Stimulated activated CD4-positive, alpha-beta T cell treated with anti-CD3 and anti-CD28 coated beads, Interleukin-12 subunit alpha, Interleukin-12 subunit beta, amount 100 ng/mL, for 4 hours (primary cell): ENCODE data around the gene DAB2IP.

Experiments
- DNase-seq: peaks from one replicate; pipeline ENCODE4 v3.0.0-alpha.2; 2020

DAB2IP gene

DNA sequence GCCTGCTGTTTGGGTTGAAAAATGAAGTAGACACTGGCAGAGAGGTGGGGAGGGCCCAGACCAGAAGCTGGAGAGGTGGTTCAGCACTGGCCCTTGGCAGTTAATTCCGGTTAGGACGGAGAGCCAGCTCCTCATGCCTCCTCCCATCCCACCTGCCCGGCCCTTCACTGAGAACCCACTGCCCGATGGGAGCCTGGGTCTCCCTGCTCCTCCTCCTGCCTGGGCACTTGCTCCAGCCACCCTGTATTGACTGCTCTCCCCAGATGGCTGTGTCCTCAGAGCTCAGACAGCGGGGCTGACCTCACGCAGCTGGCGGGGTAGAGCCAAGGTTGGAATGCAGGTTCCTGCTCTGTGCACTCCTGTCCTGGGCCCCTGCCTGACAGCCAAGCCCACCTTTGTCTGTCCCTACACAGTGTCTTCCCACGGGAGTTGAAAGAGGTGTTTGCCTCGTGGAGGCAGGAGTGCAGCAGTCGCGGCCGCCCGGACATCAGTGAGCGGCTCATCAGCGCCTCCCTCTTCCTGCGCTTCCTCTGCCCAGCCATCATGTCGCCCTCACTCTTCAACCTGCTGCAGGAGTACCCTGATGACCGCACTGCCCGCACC lies 114.7 kb downstream of the DAB2IP start:
- no peak for DNase-seq

DNA sequence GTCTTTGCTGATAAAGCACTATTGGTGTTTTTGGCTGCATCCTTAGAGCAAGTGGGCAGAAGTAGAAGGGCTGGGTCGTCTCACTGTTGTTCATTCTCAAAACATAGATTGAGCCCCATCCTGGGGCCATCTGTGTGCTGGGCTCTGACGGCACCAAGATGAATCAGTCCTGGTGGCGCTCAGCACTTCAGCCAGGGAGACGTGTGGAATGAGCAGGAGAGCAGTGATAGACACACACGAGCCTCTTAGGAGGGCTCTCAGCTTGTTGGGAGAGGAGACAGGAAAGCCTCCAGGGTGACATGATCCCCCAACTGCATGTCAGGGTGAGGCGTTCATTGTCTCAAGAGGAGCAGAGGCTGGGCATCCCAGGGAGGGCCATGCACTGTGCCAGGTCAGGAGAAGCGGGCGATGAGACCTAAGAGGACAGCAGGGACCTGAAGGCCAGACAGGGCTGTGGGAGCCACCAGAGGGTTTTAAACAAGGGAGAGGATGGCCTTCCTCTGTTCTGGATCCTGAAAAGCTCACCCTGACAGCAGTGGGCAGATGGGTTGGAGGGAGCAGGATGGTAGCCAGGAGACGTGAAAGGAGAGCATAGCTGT lies 115.8 kb downstream of the DAB2IP start:
- DNase-seq, result no peak

DNA sequence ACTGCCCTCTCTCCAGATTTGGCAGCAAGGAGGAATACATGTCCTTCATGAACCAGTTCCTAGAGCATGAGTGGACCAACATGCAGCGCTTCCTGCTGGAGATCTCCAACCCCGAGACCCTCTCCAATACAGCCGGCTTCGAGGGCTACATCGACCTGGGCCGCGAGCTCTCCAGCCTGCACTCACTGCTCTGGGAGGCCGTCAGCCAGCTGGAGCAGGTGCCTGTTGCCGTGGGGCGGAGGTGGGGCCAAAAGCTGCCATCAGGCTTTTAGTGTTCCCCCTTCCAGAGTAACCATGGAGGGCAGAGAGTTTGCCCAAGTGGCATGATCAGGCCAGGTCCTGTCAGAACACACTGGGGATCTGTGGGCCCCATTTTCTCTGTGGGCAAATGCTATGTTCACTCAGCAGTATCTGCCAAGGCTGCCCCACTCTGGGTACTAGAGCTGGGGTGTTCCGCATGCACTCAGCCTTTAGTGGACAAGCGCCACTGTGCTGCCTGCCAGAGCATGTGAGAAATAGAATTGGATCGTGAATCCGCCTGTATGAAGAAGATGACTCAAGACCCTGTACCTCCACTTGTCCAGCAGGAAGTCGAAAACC lies 117.1 kb downstream of the DAB2IP start:
- no peak for DNase-seq

DNA sequence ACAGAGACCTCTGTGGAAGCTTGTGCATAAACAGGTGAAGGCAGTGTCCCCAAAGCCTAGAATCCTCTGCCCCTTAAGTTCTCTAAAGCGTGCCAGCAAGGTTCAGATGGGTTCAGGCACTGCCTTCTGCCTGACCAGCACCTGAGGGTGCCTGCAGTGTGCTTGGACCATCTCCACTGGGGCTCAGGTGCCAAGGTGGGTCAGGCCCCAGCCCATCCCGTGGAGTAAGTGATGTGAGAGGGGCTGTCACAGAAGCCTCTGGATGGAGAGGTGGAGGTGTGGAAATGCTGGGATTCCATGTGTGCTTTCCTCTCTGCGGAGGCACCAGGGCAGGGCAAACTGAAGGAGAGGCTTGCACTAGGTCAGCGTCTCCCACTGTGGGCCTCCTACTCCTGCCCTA lies 118.5 kb downstream of the DAB2IP start:
- no peak for DNase-seq

DNA sequence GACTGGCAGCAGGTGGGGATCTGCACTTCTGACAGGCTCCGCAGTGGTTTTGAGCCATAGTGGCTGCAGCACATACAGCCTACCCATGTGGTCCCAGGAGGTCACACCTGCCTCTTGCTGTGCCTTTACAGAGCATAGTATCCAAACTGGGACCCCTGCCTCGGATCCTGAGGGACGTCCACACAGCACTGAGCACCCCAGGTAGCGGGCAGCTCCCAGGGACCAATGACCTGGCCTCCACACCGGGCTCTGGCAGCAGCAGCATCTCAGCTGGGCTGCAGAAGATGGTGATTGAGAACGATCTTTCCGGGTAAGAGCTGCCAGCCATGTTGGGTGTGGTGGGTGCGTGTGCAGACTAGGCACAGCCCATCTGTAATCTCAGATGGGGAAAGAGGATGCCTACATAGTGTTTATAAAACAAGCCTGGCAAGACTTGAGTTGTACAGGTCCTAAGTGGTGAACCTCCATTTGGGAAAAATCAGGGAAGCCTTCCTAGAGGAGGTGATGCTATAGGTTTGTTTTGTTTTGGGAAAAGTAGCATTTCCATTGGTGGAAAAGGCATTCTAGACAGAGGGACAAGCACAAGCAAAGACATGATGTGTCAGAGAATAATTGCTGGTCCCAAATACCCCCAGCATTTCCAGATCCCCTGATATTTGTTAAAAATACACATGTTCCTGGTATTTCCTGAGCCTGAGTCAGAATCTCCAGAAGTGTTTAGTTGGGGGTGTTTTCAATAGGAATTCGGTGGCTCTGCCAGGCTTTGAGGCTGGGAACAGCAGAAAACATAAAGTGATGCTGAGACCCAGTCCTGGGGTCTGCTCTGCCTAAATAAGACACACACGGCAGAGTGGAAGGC lies 119.2 kb downstream of the DAB2IP start:
- DNase-seq, result no peak

DNA sequence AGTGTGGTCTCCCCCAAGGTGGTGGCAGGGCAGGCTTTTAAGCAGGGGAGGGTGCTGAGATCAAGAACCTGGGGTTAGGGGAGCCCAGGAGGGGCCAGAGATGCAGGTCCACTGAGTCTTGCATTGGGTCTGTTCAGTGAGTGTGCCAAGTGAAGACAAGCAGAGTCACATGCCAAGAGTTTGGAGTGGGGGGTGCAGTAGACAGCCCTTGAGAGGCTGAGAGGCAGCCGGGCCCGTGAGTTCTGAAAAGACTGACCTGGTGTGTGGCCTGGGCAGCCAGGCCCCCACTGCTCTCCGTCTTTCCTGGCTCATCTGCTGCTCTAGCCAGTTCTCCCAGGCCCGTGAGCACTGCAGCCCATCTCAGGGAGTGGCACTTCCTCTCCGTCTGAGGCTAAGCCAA lies 120.0 kb downstream of the DAB2IP start:
- DNase-seq, result no peak

DNA sequence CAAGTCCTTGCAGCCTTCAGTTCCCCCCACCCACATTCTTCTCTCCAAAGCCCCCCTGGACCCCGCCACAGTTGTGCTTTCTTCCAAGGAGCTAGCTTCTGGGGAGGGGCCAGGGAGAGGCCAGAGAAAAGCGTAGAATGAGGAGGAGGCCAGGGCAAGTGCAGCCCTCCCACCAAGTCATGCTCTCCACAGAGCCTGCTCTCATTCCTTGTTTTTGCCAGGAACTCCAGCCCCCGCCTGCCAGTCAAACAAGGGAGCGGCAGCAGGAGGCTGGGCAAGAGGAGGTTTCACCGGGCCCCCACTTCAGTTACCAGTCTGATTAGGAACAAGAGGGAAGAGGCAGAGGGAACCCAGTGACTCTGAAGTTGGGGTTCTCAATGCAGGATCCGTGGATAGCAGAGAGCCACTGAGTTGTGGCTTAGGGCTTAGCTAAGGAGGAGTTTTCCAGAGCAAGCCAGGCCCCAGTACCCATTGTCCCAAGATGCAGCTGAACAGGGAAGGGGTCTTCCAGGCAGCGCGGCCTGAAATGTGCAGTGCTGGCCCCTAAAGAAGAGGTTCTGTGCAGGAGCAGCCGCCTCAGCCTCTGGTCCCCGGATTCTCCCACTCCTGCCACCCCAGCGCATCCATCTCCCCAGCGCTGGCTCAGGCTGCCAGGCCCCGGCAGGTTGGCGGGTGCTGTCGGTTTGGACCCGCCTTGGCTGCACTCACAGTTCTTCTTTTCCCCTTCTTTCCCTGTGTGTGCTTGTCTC lies 120.6 kb downstream of the DAB2IP start:
- DNase-seq, result no peak

DNA sequence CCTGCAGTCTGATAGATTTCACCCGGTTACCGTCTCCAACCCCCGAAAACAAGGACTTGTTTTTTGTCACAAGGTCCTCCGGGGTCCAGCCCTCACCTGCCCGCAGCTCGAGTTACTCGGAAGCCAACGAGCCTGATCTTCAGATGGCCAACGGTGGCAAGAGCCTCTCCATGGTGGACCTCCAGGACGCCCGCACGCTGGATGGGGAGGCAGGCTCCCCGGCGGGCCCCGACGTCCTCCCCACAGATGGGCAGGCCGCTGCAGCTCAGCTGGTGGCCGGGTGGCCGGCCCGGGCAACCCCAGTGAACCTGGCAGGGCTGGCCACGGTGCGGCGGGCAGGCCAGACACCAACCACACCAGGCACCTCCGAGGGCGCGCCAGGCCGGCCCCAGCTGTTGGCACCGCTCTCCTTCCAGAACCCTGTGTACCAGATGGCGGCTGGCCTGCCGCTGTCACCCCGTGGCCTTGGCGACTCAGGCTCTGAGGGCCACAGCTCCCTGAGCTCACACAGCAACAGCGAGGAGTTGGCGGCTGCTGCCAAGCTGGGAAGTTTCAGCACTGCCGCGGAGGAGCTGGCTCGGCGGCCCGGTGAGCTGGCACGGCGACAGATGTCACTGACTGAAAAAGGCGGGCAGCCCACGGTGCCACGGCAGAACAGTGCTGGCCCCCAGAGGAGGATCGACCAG lies 121.3 kb downstream of the DAB2IP start:
- no peak for DNase-seq

DNA sequence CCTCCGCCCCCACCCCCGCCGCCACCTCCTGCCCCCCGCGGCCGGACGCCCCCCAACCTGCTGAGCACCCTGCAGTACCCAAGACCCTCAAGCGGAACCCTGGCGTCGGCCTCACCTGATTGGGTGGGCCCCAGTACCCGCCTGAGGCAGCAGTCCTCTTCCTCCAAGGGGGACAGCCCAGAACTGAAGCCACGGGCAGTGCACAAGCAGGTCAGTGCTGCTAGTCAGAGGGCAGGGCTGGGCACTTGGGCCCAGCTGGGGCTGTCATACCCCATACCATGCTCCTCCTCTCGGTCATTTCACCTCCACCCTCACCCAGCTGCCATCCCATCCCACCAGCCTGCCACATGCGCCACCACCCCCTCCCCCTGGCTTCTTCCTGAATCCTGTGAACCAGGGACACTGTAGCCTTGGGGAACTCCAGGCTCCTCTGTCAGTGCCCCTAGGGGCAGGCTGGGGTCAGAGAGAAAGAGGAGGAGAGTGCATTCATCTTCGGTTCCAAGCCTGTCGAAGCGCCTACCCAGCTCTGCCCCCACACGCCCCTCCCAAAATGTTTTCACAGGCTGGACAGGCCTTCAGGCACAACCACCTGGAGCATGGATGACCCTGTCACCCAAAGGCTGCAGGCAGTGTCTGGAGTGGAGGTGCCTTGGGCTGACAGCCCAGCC lies 122.0 kb downstream of the DAB2IP start:
- DNase-seq, result no peak

DNA sequence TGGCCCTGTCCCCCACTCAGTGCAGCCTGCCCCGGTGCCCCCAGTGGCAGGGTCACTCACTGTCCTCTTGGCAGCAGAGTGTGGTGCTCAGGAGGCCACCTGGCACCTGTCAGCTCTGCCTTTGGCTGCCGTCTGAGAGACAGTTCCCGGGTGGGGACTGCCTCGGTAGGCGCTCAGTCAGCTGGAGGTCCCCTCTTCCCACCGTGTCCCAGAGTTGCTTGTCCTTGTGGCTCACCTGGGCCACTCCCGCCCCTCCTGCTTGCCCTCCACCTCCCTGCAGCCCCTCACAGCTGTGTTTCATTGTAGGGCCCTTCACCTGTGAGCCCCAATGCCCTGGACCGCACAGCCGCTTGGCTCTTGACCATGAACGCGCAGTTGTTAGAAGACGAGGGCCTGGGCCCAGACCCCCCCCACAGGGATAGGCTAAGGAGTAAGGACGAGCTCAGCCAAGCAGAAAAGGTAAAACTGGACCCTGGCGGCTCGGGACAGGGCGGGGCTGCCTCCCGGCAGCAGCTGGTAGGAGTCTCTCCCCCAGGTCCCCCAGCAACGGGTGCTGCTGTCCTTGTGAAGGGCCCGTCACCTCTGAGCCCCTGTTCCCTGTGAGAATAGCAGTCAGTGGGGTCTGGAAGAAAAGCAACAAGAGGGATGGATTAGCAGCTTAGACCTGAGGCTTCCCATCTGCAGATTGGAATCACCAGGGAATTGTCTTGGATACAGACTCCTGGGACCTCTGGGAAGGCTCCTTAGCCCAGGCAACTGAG lies 122.7 kb downstream of the DAB2IP start:
- DNase-seq, result no peak

DNA sequence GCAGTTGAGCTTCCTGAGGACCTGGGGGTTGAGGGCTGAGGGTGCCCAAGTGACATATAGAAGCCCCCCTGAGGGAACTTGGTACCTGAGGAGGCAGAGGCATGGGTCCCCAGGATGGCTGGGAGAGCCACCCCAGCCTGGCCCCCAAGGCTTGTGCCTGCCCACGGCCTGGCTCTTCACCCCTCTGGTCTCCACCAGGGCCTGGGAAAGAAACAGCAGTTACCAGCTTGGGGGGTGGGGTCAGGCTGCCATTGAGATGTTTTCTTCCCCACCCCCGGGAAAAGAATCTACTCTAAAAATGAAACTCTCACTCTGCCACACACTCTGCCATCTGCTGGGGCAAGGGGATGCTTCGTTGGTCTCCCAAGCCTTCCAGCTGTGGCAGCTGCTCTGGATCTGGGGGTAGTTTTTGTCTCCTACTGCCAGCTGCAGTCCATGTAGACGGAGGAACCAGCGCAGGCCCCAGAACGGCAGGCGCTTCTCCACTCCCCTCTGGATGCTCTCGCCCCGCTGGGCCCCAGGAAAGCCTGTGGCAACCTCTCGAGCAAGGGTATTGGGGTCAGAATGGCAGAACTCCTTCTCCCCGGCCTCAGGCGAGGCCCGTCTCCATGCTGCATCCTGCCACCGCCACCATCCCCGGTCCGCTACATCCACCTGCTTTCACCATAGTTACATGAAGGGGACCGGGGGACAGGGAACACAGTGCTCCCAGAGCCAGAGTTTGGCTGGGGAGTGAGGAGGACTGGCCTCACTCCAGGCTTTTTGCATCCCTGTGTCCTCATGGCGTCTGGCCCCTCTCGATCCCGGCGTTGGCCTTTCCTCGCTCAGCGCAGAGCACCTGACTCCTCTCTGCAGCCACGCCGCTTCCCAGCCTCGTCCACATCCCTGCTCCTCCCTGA lies 123.5 kb downstream of the DAB2IP start:
- DNase-seq, result no peak

DNA sequence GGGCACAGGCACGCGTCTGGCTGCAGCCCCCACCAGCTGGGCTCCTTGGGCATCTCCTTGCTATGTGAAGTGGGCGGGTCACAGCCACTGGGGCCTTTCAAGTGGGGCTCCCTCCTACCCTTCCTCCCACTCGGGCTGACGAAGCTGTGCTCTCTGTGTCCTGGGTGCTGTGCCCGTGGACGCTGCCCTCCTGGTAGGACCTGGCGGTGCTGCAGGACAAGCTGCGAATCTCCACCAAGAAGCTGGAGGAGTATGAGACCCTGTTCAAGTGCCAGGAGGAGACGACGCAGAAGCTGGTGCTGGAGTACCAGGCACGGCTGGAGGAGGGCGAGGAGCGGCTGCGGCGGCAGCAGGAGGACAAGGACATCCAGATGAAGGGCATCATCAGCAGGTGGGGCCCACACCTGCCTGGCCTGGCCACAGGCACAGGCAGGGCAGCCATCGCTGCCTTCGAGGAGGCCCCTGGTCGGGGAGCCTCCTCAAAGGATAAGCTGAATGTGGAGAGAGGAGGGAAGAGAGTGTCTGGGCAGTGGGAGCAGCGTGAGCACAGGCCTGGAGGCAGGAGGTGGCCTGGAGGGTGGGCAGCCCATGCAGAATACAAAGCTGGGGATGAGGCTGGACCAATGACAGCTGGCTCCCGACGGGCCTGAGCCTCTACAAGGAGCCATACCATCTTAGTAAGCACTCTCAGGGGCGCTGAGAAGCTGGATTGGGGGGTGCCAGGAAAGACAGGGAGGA lies 124.7 kb downstream of the DAB2IP start:
- DNase-seq, result no peak

DNA sequence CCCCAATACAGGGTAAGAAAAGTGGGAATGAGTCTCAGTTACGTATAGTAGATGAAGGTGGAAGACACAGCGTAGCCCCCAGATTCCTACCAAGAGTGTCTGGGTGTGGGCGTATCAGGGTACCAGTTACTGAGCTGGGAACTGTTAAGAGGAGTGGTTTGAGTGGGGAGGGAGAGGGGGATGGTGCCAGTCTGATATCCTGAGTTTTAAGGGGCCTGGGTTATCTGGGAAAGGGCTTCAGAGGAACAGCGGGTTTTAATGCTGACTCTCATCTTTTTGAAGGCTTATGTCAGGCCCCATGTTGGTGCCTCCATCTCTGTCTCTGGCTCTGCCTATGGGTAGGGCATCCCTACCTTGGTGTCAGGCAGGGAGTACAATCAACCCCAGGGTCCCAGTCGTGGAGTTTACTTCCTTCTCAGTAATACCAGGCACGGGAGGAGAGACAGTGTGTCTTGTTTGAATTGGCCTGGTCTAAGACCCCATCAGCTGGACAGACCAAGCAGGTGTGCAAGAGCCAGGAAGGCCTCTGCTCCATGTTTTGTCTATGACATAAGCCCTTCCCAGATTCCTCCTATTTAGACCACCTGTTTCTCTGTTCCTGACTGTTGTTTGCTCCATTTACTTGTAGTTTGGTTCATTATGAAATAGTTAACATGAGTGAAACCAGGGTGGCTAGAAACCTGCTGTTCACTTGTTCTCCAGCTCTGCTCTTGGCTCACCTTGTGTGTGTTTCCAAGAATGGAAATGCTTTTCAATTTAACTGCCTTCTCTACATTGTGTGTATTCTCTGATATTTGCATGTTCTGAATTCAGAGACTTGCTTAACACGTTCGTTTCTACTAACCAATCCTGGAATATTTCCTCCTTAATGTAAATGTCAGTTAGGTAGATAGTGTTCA lies 125.6 kb downstream of the DAB2IP start:
- DNase-seq, result no peak

DNA sequence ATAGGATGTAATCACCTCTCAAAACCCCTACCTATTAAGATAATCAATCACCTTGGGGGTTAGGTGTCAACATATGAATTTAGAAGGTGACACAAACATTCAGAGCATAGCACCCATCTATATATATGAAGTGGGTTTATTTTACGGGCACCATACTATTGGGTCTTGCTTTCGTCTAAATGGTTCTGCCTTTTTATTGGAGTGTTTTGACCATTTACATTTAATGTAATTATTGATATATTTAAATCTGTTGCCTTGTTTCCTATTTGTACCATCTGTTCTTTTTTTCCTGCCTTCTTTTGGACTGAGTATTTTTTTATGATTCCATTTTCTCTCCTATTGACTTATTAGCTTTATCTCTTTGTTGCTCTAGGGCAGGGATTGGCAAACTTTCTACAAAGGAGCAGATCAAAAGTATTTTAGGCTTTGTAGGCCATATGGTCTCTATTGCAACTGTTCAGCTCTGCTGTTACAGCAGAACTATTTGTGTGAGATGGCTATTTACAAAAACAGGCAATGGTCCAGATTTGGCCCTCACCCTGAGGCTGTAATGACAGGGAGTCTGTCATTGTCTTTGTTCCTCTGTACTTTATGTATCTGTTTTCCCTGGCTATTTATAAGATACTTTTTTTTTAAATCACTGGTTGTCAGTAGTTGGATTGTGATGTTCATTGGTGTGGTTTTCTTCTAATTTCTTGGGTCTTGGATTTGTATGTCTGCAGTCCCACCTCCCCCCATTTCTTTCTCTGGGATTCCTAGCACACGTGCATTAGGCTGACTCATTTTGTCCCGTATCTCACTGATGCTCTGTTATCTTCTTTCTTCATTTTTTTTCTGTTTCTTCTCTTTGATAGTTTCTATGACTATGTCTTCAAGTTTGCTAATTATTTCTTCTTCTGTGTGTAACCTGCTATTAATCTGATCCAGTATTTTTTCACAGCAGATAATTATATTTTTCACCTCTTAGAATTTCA lies 127.1 kb downstream of the DAB2IP start:
- DNase-seq, result no peak

DNA sequence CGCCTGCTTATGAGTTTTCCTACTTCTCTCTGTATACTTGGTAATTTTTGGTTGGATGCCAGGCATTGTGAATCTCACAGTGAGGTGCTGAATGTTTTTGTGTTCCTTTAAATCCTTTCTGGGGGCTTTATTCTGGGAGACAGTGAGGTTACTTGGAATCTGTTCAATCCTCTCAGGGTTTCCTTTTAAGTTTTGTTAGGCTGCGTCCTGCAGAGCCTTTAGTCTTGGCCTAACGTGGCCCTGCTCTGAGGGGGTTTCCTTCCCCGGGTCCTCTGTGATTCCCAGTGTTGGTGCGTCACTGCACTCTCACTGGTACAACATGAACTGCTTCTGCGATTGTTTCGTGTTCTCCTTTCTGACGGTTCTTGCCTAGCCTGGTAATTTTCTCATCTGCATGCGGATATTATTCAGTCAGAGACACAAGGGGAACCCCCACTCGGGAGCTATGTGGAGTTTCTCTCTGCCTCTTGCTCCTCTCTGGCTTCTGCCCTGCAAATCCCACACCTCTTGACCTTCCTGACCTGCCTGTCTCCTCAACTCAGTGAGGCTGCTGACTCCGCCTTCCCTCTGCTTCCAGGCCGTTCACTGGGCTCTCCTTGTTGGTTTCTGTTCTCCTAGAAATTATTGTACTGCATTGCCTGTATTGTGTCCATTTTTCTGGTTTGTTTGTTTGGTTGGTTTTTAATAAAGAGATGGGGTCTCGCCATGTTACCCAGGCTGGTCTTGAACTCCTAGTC lies 128.1 kb downstream of the DAB2IP start:
- DNase-seq, result no peak
